Stomach (tissue), 9 donors: ENCODE measurements around the gene VGLL2. TPM values are rescaled to one million over a fixed set of nuclear protein-coding genes. Genes with fewer than 3 reads are reported as not detected.

ENCODE experiments used
- DNase-seq, 2 donors: peaks; one replicate each; pipeline versions ENCODE4 v3.0.0 to v3.0.0-alpha.2; 2013 to 2019
- H3K27ac ChIP-seq, 5 donors: fragments of 200-600 bp in 4 of 5; sonication (generic) in 4 of 5; one replicate each; pipeline ENCODE4 v1.5.1; 2013 to 2019; ENCODE audit warnings: mild to moderate bottlenecking in 1 of 5, moderate library complexity in 1 of 5
- H3K27me3 ChIP-seq, 3 donors: fragments of 200-600 bp; sonication (generic); one replicate each; pipeline ENCODE4 v1.5.1; 2017 to 2019; ENCODE audit warnings: mixed run types in 1 of 3
- H3K36me3 ChIP-seq, 4 donors: fragments of 200-600 bp; sonication (generic); 1 replicate in 3 of 4; 2 replicates in 1 of 4; pipeline ENCODE4 v1.5.1; 2016 to 2019
- H3K4me1 ChIP-seq, 4 donors: fragments of 200-600 bp; sonication (generic); one replicate each; pipeline ENCODE4 v1.5.1; 2016 to 2019
- H3K4me3 ChIP-seq, 4 donors: fragments of 200-600 bp; sonication (generic) in 3 of 4; one replicate each; pipeline ENCODE4 v1.5.1; 2016 to 2019; ENCODE audit warnings: mild to moderate bottlenecking in 1 of 4
- H3K9me3 ChIP-seq, 4 donors: fragments of 200-600 bp; sonication (generic); one replicate each; pipeline ENCODE4 v1.5.1; 2016 to 2019
- EP300 ChIP-seq: sonication (generic); formaldehyde crosslinking; IDR thresholded peaks from one replicate; pipeline ENCODE4 v1.6.1; 2017; ENCODE audit warnings: antibody characterized with exemption
- POLR2A ChIP-seq, 4 donors: fragments of 450-650 bp; IDR thresholded peaks; one replicate each; pipeline ENCODE4 v1.6.1; 2016; ENCODE audit warnings: antibody characterized with exemption in 4 of 4, control low read depth in 2 of 4, mild to moderate bottlenecking in 1 of 4, moderate library complexity in 1 of 4
- POLR2AphosphoS5 ChIP-seq, 3 donors: sonication (generic); formaldehyde crosslinking; IDR thresholded peaks; one replicate each; pipeline ENCODE4 v1.6.1; 2016; ENCODE audit warnings: antibody characterized with exemption in 3 of 3
- WGBS, 5 donors: extraction: QIAGEN DNeasy Blood & Tissue Kit in 3 of 5; methylation state at CpG; one replicate each; pipeline versions ENCODE4 v1.1.5 to v1.1.7; 2013 to 2018; 5-methylcytosine and 5-hydroxymethylcytosine counted together
- intact Hi-C: fragments of 100-400 bp; cut with DNase I; formaldehyde crosslinking; loops from one replicate; pipeline ENCODE4 v1.15.1; 2023; ENCODE audit warnings: low total_unique reads
- polyA plus RNA-seq, 3 donors: library from polyadenylated mRNA; stranded (reverse); fragments of 200-250 nt; gene quantifications; one replicate each; pipeline ENCODE4 v1.2.3, GENCODE V29; 2013
- total RNA-seq, 5 donors: library from RNA; depleted of rRNA; stranded (reverse); fragments of >200 nt; gene quantifications; one replicate each; pipeline versions ENCODE4 v1.1.0 to v1.2.3, GENCODE V29; 2014 to 2016
- TF ChIP-seq, protein P1 (sequence below), 7 experiments: fragments of 450-650 bp in 4 of 7; fragments of 200-600 bp in 3 of 7; sonication (generic) in 3 of 7; IDR thresholded peaks; one replicate each; pipeline ENCODE4 v1.5.1; 2016 to 2019; ENCODE audit warnings: antibody characterized with exemption in 7 of 7, control low read depth in 2 of 7, mild to moderate bottlenecking in 1 of 7
- donor health status: healthy with polysubstance abuse.
- donor health status: Bipolar disorder and iron deficiency.
- donor health status: healthy.

Gene VGLL2
- total and polyA plus RNA-seq, 8 donors: 1.2 TPM; not detected in 7

DNA sequence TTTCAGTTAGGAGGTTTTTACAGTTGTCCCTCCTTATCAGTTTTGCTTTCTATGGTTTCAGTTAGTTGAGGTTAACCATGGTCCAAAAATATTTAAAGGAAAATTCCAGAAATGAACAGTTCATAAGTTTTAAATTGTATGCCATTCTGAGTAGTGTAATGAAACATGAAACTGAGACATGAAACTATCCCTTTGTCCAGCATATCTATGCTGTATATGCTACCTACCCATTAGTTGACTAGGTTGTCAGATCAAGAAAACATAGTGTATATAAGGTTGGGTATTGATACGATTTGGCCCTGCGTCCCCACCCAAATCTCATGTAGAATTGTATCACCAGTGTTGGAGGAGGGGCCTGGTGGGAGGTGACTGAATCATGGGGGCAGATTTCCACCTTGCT is 39.1 kb downstream of the VGLL2 start:
- Histone ChIP-seq H3K27me3 (no peaks in the 10 kb centered on the region), H3K4me1 (no peaks in the 10 kb centered on the region), H3K9me3 (no peaks in the 10 kb centered on the region), H3K36me3 (no peaks in the 10 kb centered on the region), H3K27ac (no peak overlapping the region), H3K4me3 (no peak overlapping the region)
- WGBS, 5 donors: 74 to 88% (median 85%) methylated on average over 2 of the region's 2 CpGs
- no peak for TF ChIP-seq EP300
- TF ChIP-seq, protein P1, sequence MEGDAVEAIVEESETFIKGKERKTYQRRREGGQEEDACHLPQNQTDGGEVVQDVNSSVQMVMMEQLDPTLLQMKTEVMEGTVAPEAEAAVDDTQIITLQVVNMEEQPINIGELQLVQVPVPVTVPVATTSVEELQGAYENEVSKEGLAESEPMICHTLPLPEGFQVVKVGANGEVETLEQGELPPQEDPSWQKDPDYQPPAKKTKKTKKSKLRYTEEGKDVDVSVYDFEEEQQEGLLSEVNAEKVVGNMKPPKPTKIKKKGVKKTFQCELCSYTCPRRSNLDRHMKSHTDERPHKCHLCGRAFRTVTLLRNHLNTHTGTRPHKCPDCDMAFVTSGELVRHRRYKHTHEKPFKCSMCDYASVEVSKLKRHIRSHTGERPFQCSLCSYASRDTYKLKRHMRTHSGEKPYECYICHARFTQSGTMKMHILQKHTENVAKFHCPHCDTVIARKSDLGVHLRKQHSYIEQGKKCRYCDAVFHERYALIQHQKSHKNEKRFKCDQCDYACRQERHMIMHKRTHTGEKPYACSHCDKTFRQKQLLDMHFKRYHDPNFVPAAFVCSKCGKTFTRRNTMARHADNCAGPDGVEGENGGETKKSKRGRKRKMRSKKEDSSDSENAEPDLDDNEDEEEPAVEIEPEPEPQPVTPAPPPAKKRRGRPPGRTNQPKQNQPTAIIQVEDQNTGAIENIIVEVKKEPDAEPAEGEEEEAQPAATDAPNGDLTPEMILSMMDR (IDR thresholded peaks at IDR 0.05): no peak
- no peak for TF ChIP-seq POLR2AphosphoS5 (IDR thresholded peaks at IDR 0.05)
- TF ChIP-seq POLR2A (IDR thresholded peaks at IDR 0.05): no peak
- intact Hi-C loops: no loop called here
- no peak for DNase-seq

GRCh38 chr6:117306227-117306790 is 41.0 kb downstream of the VGLL2 start:
- H3K27ac ChIP-seq: no peak overlapping the region
- no peak for TF ChIP-seq POLR2AphosphoS5 (IDR thresholded peaks at IDR 0.05)
- TF ChIP-seq EP300: no peak
- TF ChIP-seq, protein P1 (IDR thresholded peaks at IDR 0.05): no peak
- no peak for TF ChIP-seq POLR2A (IDR thresholded peaks at IDR 0.05)
- DNase-seq: peak in 1 of 2 donors; percentile 9

GRCh38 chr6:117307655-117308054 is 42.3 kb downstream of the VGLL2 start:
- H3K4me3 ChIP-seq: no peak overlapping the region
- 74 to 96% (median 93%) methylated on average over 3 of the region's 3 CpGs for WGBS, 5 donors
- no peak for TF ChIP-seq EP300
- TF ChIP-seq, protein P1 (IDR thresholded peaks at IDR 0.05): no peak
- TF ChIP-seq POLR2A (IDR thresholded peaks at IDR 0.05): no peak
- no peak for DNase-seq
- H3K27ac ChIP-seq: no peak overlapping the region
- H3K9me3 ChIP-seq: no peaks in the 10 kb centered on the region
- intact Hi-C loops: no loop called here
- H3K4me1 ChIP-seq: no peaks in the 10 kb centered on the region
- H3K27me3 ChIP-seq: no peaks in the 10 kb centered on the region
- H3K36me3 ChIP-seq: no peaks in the 10 kb centered on the region

More at GRCh38 chr6:117306227-117306790, 41.0 kb downstream of the VGLL2 start:
- no peaks in the 10 kb centered on the region for H3K4me1 ChIP-seq
- 34 to 60% (median 38%) methylated on average over 3 of the region's 3 CpGs for WGBS, 5 donors
- no peaks in the 10 kb centered on the region for H3K36me3 ChIP-seq
- no peak overlapping the region for H3K4me3 ChIP-seq
- H3K27me3 ChIP-seq: no peaks in the 10 kb centered on the region
- no peaks in the 10 kb centered on the region for H3K9me3 ChIP-seq
- intact Hi-C loops: no loop called here

GRCh38 chr6:117309069-117309468 is 43.7 kb downstream of the VGLL2 start:
- Histone ChIP-seq H3K27ac (no peak overlapping the region), H3K27me3 (no peaks in the 10 kb centered on the region), H3K36me3 (no peaks in the 10 kb centered on the region), H3K4me3 (no peak overlapping the region), H3K9me3 (no peaks in the 10 kb centered on the region), H3K4me1 (no peaks in the 10 kb centered on the region)
- intact Hi-C loops: no loop called here
- no peak for DNase-seq
- TF ChIP-seq EP300 (no peak), POLR2A (IDR thresholded peaks at IDR 0.05) (no peak), POLR2AphosphoS5 (IDR thresholded peaks at IDR 0.05) (no peak)
- TF ChIP-seq, protein P1 (IDR thresholded peaks at IDR 0.05): no peak
- 72 to 87% (median 84%) methylated on average over 3 of the region's 3 CpGs for WGBS, 5 donors
